A549 (cell line): ENCODE data around the gene DAGLA. TPM values are rescaled to one million over a fixed set of nuclear protein-coding genes. Genes with fewer than 3 reads are reported as not detected.

Source experiments
- ATAC-seq, 2 experiments: fragments of 200-7000 bp in 1 of 2; fragments of >200 bp in 1 of 2; cut with Nextera tagmentation in 1 of 2; cut with Tn5 transposase in 1 of 2; 3 replicates each; pipeline versions ENCODE4 v1.8.0 to v1.9.1; 2018 to 2020; ENCODE audit warnings: mild to moderate bottlenecking in 1 of 2, moderate library complexity in 1 of 2
- CTCF ChIA-PET: fragments of 300-600 bp; sonication (Branson Sonifier 250); formaldehyde crosslinking; extraction: SDS; loops from one replicate; lab custom pipeline; 2021; ENCODE audit warnings: antibody characterized with exemption, inconsistent platforms; lab: Yijun Ruan, JAX
- POLR2A ChIA-PET: fragments of 350-600 bp; formaldehyde crosslinking; extraction: SDS; loops from one replicate; lab custom pipeline; 2021; ENCODE audit warnings: antibody characterized with exemption, inconsistent platforms; lab: Yijun Ruan, JAX
- DNase-seq, 2 experiments: peaks; one replicate each; pipeline versions ENCODE4 v3.0.0 to v3.0.0-alpha.2; 2011 to 2016; ENCODE audit warnings: low read depth in 1 of 2, low spot score in 1 of 2
- FAIRE-seq: peaks from 2 replicates; lab custom pipeline; 2011; peaks lifted over from hg19 to GRCh38; lab: Jason Lieb, UNC
- H3K27ac ChIP-seq, 2 experiments: fragments of >200 bp; sonication (Bioruptor Twin); formaldehyde crosslinking; 3 replicates each; pipeline ENCODE4 v1.5.1; 2016 to 2017
- H3K4me1 ChIP-seq: fragments of >200 bp; sonication (Bioruptor Twin); formaldehyde crosslinking; 3 replicates; pipeline ENCODE4 v1.6.1; 2016
- H3K4me2 ChIP-seq: fragments of >200 bp; sonication (Bioruptor Twin); formaldehyde crosslinking; 3 replicates; pipeline ENCODE4 v1.6.1; 2016
- H3K4me3 ChIP-seq: fragments of >200 bp; sonication (Bioruptor Twin); formaldehyde crosslinking; 3 replicates; pipeline ENCODE4 v1.5.1; 2016
- H3K9me3 ChIP-seq: fragments of >200 bp; sonication (Bioruptor Twin); formaldehyde crosslinking; 3 replicates; pipeline ENCODE4 v1.6.1; 2016
- CBX8 ChIP-seq: fragments of 200-600 bp; sonication (generic); IDR thresholded peaks from 2 replicates; pipeline ENCODE4 v1.6.1; 2016
- EHF ChIP-seq: fragments of 250-450 bp; sonication (Bioruptor Pico); IDR thresholded peaks from 2 replicates; pipeline ENCODE4 v1.5.0; 2020; ENCODE audit warnings: mild to moderate bottlenecking
- EHMT2 ChIP-seq: fragments of 200-600 bp; sonication (generic); IDR thresholded peaks from 2 replicates; pipeline ENCODE4 v1.6.1; 2016; ENCODE audit warnings: antibody characterized with exemption, low read depth, mild to moderate bottlenecking, moderate library complexity
- HDAC2 ChIP-seq: fragments of 200-600 bp; sonication (generic); IDR thresholded peaks from 2 replicates; pipeline ENCODE4 v1.6.1; 2016
- KDM1A ChIP-seq: fragments of 200-600 bp; sonication (generic); IDR thresholded peaks from 2 replicates; pipeline ENCODE4 v1.6.1; 2016; ENCODE audit warnings: low read depth, mild to moderate bottlenecking
- KDM5A ChIP-seq: fragments of 200-600 bp; sonication (generic); IDR thresholded peaks from 2 replicates; pipeline ENCODE4 v1.6.1; 2016; ENCODE audit warnings: antibody characterized with exemption, mild to moderate bottlenecking
- MYC ChIP-seq: IDR thresholded peaks from 2 replicates; pipeline ENCODE4 v1.6.1; 2012; ENCODE audit warnings: mild to moderate bottlenecking, inconsistent platforms, low read length, improper control_type of control experiment, borderline replicate concordance
- NFE2L2 ChIP-seq: fragments of 150-350 bp; conservative IDR thresholded peaks from 2 replicates; pipeline ENCODE4 v1.6.1; 2014; ENCODE audit warnings: low read length
- NPAS2 ChIP-seq: fragments of 250-450 bp; sonication (Bioruptor Pico); IDR thresholded peaks from 2 replicates; pipeline ENCODE4 v1.8.0; 2022; ENCODE audit warnings: mild to moderate bottlenecking, moderate library complexity, borderline replicate concordance
- PHF8 ChIP-seq: fragments of 200-600 bp; sonication (generic); IDR thresholded peaks from 2 replicates; pipeline ENCODE4 v1.6.1; 2016; ENCODE audit warnings: low read depth, mild to moderate bottlenecking, antibody characterized with exemption, moderate library complexity, borderline replicate concordance
- POLR2AphosphoS2 ChIP-seq: conservative IDR thresholded peaks from 2 replicates; pipeline ENCODE4 v1.6.1; 2012; ENCODE audit warnings: low read length, improper control_type of control experiment, inconsistent platforms
- RARB ChIP-seq: fragments of 250-450 bp; sonication (Bioruptor Pico); IDR thresholded peaks from 2 replicates; pipeline ENCODE4 v1.8.0; 2021; ENCODE audit warnings: mild to moderate bottlenecking, moderate library complexity
- RNF2 ChIP-seq: fragments of 200-600 bp; sonication (generic); IDR thresholded peaks from 2 replicates; pipeline ENCODE4 v1.6.1; 2016; ENCODE audit warnings: low read depth, mild to moderate bottlenecking, antibody characterized with exemption, moderate library complexity, borderline replicate concordance
- SREBF2 ChIP-seq: fragments of 450-650 bp; IDR thresholded peaks from 2 replicates; pipeline ENCODE4 v1.6.1; 2014; ENCODE audit warnings: mild to moderate bottlenecking, moderate library complexity
- WGBS: methylation state at CpG from one replicate; pipeline ENCODE4 v1.1.6; 2017; ENCODE audit errors: missing lambda C conversion rate; 5-methylcytosine and 5-hydroxymethylcytosine counted together
- polyA plus RNA-seq, 4 experiments: library from polyadenylated mRNA; depleted of rRNA in 3 of 4; stranded (reverse); fragments of >200 nt; fragmentation: RNase III in 1 of 4; extraction: RNeasy Plus Mini Kit Qiagen cat#74134 plus additional on column Dnase treatment in 1 of 4; gene quantifications; 2 replicates in 3 of 4; 3 replicates in 1 of 4; pipeline ENCODE4 v1.2.3, GENCODE V29; 2011 to 2017
- TF ChIP-seq, protein P1 (sequence below): fragments of 200-600 bp; sonication (generic); IDR thresholded peaks from 2 replicates; pipeline ENCODE4 v1.6.1; 2016; ENCODE audit warnings: antibody characterized with exemption, mild to moderate bottlenecking, moderate library complexity
- TF ChIP-seq, protein P2 (sequence below): fragments of 250-450 bp; sonication (Bioruptor Pico); IDR thresholded peaks from 2 replicates; pipeline ENCODE4 v1.5.0; 2021; ENCODE audit warnings: mild to moderate bottlenecking, moderate library complexity, borderline replicate concordance
- TF ChIP-seq, protein P3 (sequence below): IDR thresholded peaks from 2 replicates; pipeline ENCODE4 v1.6.1; 2012; ENCODE audit warnings: low read depth, borderline replicate concordance
- TF ChIP-seq, protein P4 (sequence below): fragments of 250-450 bp; sonication (Bioruptor Pico); IDR thresholded peaks from 2 replicates; pipeline ENCODE4 v1.5.0; 2020; ENCODE audit warnings: low read depth, mild to moderate bottlenecking, moderate library complexity
- TF ChIP-seq, protein P5 (sequence below): IDR thresholded peaks from 2 replicates; pipeline ENCODE4 v1.6.1; 2012
- TF ChIP-seq, protein P6 (sequence below): fragments of 450-650 bp; IDR thresholded peaks from 2 replicates; pipeline ENCODE4 v1.6.1; 2014; ENCODE audit warnings: antibody characterized with exemption

DAGLA gene
- polyA plus RNA-seq, 2 of the 4 experiments (the other 2 are of a cell fraction): 0.93 to 2.5 TPM

DNA sequence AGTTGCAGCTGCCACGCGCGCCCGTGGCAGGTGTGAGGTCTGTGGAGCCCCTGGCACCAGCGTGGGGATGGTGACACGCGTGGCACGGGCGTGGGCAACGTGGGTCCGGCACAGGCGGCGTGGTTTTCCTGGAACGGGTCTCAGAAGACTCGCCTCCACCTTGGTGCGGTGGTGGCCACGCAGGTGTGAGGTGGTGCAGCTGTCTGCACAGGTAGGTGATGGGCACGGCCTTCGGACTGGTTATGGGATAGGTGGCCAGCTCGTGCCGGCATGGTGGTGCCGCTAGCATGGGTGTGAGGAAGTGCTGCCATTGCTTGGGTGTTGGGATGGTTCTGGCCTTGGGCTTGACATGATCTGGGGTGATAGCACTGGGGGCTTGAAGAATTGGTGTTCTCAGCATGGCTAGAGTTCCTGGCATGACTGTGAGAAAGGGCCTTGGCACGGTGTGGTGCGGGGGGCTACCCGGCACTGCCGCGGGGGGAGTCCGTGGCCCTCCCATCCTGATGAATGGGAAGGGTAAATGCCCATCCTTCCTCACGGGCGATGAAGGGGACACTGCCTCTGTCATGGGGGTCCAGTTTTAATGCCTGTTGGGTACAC, 531 bp downstream of the DAGLA start:
- no peak for FAIRE-seq
- POLR2A ChIA-PET: no interaction called here
- H3K4me2 ChIP-seq: peak overlapping the region; percentile 79
- TF ChIP-seq KDM5A: no peak
- TF ChIP-seq PHF8: no peak
- TF ChIP-seq NPAS2 (CRISPR knock-in tag): no peak
- TF ChIP-seq, protein P1, sequence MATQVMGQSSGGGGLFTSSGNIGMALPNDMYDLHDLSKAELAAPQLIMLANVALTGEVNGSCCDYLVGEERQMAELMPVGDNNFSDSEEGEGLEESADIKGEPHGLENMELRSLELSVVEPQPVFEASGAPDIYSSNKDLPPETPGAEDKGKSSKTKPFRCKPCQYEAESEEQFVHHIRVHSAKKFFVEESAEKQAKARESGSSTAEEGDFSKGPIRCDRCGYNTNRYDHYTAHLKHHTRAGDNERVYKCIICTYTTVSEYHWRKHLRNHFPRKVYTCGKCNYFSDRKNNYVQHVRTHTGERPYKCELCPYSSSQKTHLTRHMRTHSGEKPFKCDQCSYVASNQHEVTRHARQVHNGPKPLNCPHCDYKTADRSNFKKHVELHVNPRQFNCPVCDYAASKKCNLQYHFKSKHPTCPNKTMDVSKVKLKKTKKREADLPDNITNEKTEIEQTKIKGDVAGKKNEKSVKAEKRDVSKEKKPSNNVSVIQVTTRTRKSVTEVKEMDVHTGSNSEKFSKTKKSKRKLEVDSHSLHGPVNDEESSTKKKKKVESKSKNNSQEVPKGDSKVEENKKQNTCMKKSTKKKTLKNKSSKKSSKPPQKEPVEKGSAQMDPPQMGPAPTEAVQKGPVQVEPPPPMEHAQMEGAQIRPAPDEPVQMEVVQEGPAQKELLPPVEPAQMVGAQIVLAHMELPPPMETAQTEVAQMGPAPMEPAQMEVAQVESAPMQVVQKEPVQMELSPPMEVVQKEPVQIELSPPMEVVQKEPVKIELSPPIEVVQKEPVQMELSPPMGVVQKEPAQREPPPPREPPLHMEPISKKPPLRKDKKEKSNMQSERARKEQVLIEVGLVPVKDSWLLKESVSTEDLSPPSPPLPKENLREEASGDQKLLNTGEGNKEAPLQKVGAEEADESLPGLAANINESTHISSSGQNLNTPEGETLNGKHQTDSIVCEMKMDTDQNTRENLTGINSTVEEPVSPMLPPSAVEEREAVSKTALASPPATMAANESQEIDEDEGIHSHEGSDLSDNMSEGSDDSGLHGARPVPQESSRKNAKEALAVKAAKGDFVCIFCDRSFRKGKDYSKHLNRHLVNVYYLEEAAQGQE: no peak
- TF ChIP-seq, protein P2, sequence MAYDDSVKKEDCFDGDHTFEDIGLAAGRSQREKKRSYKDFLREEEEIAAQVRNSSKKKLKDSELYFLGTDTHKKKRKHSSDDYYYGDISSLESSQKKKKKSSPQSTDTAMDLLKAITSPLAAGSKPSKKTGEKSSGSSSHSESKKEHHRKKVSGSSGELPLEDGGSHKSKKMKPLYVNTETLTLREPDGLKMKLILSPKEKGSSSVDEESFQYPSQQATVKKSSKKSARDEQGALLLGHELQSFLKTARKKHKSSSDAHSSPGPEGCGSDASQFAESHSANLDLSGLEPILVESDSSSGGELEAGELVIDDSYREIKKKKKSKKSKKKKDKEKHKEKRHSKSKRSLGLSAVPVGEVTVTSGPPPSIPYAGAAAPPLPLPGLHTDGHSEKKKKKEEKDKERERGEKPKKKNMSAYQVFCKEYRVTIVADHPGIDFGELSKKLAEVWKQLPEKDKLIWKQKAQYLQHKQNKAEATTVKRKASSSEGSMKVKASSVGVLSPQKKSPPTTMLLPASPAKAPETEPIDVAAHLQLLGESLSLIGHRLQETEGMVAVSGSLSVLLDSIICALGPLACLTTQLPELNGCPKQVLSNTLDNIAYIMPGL (CRISPR knock-in tag): no peak
- no peak for TF ChIP-seq EHF (CRISPR knock-in tag)
- TF ChIP-seq, protein P3, sequence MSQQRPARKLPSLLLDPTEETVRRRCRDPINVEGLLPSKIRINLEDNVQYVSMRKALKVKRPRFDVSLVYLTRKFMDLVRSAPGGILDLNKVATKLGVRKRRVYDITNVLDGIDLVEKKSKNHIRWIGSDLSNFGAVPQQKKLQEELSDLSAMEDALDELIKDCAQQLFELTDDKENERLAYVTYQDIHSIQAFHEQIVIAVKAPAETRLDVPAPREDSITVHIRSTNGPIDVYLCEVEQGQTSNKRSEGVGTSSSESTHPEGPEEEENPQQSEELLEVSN: peak; percentile 21; the same call in 1 of the 2 replicates
- peak; percentile 83 for TF ChIP-seq EHMT2
- TF ChIP-seq HDAC2: no peak
- TF ChIP-seq, all 56 proteins: peak for 2
- Histone ChIP-seq H3K27ac (peak overlapping the region; percentile 73 to 96), H3K4me3 (peak overlapping the region; percentile 61), H3K4me1 (peaks cover 29% of the 10 kb centered on the region), H3K9me3 (no peaks in the 10 kb centered on the region)
- peak in 1 of 2 experiments; percentile 1; a peak in 1 of 6 replicates for ATAC-seq
- no peak for DNase-seq
- 68% methylated on average over 15 of the region's 30 CpGs for WGBS
- CTCF ChIA-PET: interaction anchor here (0.9 to 2.4 kb wide), 13 partner anchors 8 to 67 kb away, joined by 3 to 23 read pairs (median 4); no protein-coding TSS in a partner anchor

DNA sequence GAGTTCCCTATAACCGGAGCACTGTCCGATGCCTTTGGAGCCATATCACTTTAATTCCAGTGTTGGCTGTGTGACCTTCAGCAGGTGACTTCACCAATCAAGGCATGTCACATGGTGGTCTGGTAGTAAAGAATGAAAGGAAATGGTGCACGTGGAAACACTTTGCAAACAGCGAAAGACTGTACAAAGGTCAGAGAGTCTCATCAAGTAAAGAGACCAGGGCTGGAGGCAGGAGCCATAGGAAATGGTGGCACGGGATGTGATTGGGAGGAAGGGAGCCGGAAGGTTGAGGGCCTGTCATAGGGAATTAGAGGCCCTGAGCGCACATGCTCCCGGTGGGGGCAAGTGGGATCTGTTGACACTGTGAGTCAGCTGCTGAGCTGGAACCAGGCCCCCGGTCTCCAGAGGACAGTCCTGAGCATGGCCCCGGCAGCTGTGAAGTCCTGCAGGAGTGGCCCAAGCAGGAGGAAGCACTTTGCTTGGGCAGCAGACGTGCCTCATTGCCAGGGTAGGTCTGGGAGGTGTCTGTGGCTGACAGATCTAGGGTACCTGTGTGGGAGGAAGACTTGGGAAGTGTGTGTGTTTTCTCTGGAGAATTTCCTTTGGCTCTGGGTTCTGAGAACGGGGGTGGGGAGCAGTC, 2.0 kb downstream of the DAGLA start:
- Histone ChIP-seq H3K27ac (peak overlapping the region in 1 of 2 experiments; percentile 11; a peak in 1 of 6 replicates), H3K4me1 (peaks cover 29% of the 10 kb centered on the region), H3K4me2 (peak overlapping the region; percentile 43), H3K4me3 (no peak overlapping the region), H3K9me3 (no peaks in the 10 kb centered on the region)
- TF ChIP-seq, protein P4, sequence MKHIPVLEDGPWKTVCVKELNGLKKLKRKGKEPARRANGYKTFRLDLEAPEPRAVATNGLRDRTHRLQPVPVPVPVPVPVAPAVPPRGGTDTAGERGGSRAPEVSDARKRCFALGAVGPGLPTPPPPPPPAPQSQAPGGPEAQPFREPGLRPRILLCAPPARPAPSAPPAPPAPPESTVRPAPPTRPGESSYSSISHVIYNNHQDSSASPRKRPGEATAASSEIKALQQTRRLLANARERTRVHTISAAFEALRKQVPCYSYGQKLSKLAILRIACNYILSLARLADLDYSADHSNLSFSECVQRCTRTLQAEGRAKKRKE (CRISPR knock-in tag): no peak
- TF ChIP-seq, protein P5, sequence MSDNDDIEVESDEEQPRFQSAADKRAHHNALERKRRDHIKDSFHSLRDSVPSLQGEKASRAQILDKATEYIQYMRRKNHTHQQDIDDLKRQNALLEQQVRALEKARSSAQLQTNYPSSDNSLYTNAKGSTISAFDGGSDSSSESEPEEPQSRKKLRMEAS: peak; percentile 53
- TF ChIP-seq POLR2AphosphoS2: no peak
- no peak for TF ChIP-seq SREBF2
- no peak for TF ChIP-seq KDM5A
- TF ChIP-seq, protein P3: 0 out of 2 replicates have a peak, but pooled peaks have one; percentile 32
- no peak for TF ChIP-seq MYC
- TF ChIP-seq KDM1A: no peak
- no peak for TF ChIP-seq RARB (CRISPR knock-in tag)
- no peak for TF ChIP-seq NFE2L2
- TF ChIP-seq, protein P6, sequence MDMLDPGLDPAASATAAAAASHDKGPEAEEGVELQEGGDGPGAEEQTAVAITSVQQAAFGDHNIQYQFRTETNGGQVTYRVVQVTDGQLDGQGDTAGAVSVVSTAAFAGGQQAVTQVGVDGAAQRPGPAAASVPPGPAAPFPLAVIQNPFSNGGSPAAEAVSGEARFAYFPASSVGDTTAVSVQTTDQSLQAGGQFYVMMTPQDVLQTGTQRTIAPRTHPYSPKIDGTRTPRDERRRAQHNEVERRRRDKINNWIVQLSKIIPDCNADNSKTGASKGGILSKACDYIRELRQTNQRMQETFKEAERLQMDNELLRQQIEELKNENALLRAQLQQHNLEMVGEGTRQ: peak; percentile 42; the same call in 1 of the 2 replicates
- no peak for TF ChIP-seq RNF2
- TF ChIP-seq CBX8: no peak
- no peak for DNase-seq
- 52% methylated on average over 11 of the region's 12 CpGs for WGBS
- CTCF ChIA-PET: interaction anchor here (1.6 to 3.5 kb wide), 5 partner anchors 12 to 51 kb away, joined by 4 to 23 read pairs (median 14); no protein-coding TSS in a partner anchor
- FAIRE-seq: no peak
- ATAC-seq: peak in 1 of 2 experiments; percentile 37; a peak in 3 of 6 replicates
- POLR2A ChIA-PET: no interaction called here
